IMR-90 (cell line): ENCODE results near the gene ZNF658. TPM values are rescaled to one million over a fixed set of nuclear protein-coding genes. Genes with fewer than 3 reads are reported as not detected.
"Not testable (repeated sequence)": the region's sequence is repeated elsewhere in the genome, so short reads cannot be mapped to it uniquely, and the experiment has no call there.

Source experiments
- ATAC-seq: fragments of 200-7000 bp; cut with Tn5 transposase; 2 replicates; pipeline ENCODE4 v1.9.1; 2020; ENCODE audit warnings: low read depth, mild to moderate bottlenecking, moderate library complexity
- BruUV-seq: library from RNA; stranded (reverse); fragments of 400-500 nt; replicated peaks from 2 replicates; lab custom pipeline; 2021; lab: Mats Ljungman, UMichigan
- CTCF ChIA-PET: fragments of 300-600 bp; formaldehyde crosslinking; extraction: SDS; loops from one replicate; lab custom pipeline; 2021; ENCODE audit warnings: antibody characterized with exemption; lab: Yijun Ruan, JAX
- POLR2A ChIA-PET: fragments of 300-600 bp; sonication (Branson Sonifier 250); formaldehyde crosslinking; loops from one replicate; lab custom pipeline; 2022; ENCODE audit warnings: antibody characterized with exemption; ENCODE audit not compliant: unreplicated experiment; lab: Charles Lee
- DNase-seq: peaks from one replicate; pipeline ENCODE4 v3.0.0; 2013
- H2AFZ ChIP-seq: replicated peaks from 2 replicates; pipeline ENCODE3; 2013; ENCODE audit warnings: low read length, mild to moderate bottlenecking; ENCODE audit not compliant: poor library complexity
- H2AK5ac ChIP-seq: 2 replicates; pipeline ENCODE4 v1.6.1; 2013; ENCODE audit warnings: low read depth, low read length, inconsistent platforms
- H2AK9ac ChIP-seq: replicated peaks from 2 replicates; pipeline ENCODE3; 2013; ENCODE audit warnings: mild to moderate bottlenecking, low read depth, low read length, moderate library complexity; ENCODE audit not compliant: poor library complexity
- H2BK120ac ChIP-seq: 2 replicates; pipeline ENCODE4 v1.6.1; 2013; ENCODE audit warnings: low read depth, low read length, inconsistent platforms
- H2BK15ac ChIP-seq: 3 replicates; pipeline ENCODE4 v1.6.1; 2013; ENCODE audit warnings: low read depth, low read length, inconsistent platforms
- H2BK20ac ChIP-seq: 2 replicates; pipeline ENCODE4 v1.6.1; 2013; ENCODE audit warnings: low read depth, mild to moderate bottlenecking, inconsistent platforms, low read length, moderate library complexity
- H2BK5ac ChIP-seq: 2 replicates; pipeline ENCODE4 v1.6.1; 2013; ENCODE audit warnings: mild to moderate bottlenecking, low read depth, low read length, inconsistent platforms; ENCODE audit not compliant: poor library complexity, severe bottlenecking
- H3K14ac ChIP-seq: replicated peaks from 2 replicates; pipeline ENCODE4 v1.6.1; 2013; ENCODE audit warnings: low read depth, low read length, inconsistent platforms
- H3K18ac ChIP-seq: 2 replicates; pipeline ENCODE4 v1.6.1; 2013; ENCODE audit warnings: low read depth, low read length, control low read depth
- H3K23ac ChIP-seq: 2 replicates; pipeline ENCODE4 v1.6.1; 2013; ENCODE audit warnings: low read depth, low read length, inconsistent platforms
- H3K27ac ChIP-seq: 2 replicates; pipeline ENCODE4 v1.5.1; 2013; ENCODE audit warnings: mild to moderate bottlenecking, control low read depth, low read length; ENCODE audit not compliant: insufficient read depth
- H3K27me3 ChIP-seq: 2 replicates; pipeline ENCODE4 v1.6.1; 2013; ENCODE audit warnings: low read length; ENCODE audit not compliant: control insufficient read depth, insufficient read depth
- H3K36me3 ChIP-seq: 2 replicates; pipeline ENCODE4 v1.6.1; 2013; ENCODE audit warnings: low read length, mixed read lengths; ENCODE audit not compliant: control insufficient read depth, insufficient read depth
- H3K4ac ChIP-seq: 2 replicates; pipeline ENCODE4 v1.6.1; 2013; ENCODE audit warnings: low read depth, low read length, inconsistent platforms
- H3K4me1 ChIP-seq: 2 replicates; pipeline ENCODE4 v1.6.1; 2013; ENCODE audit warnings: low read length, mixed read lengths; ENCODE audit not compliant: control insufficient read depth, insufficient read depth
- H3K4me2 ChIP-seq: 2 replicates; pipeline ENCODE4 v1.6.1; 2013; ENCODE audit warnings: low read depth, mild to moderate bottlenecking, control low read depth, low read length, moderate library complexity
- H3K4me3 ChIP-seq: 2 replicates; pipeline ENCODE4 v1.5.1; 2013; ENCODE audit warnings: low read depth, mild to moderate bottlenecking, control low read depth, low read length, moderate library complexity; ENCODE audit not compliant: insufficient read depth
- H3K56ac ChIP-seq: 2 replicates; pipeline ENCODE4 v1.6.1; 2013; ENCODE audit warnings: low read length, inconsistent platforms; ENCODE audit not compliant: insufficient read depth; ENCODE audit errors: extremely low read depth
- H3K79me1 ChIP-seq, 2 experiments: 2 replicates each; pipeline ENCODE4 v1.6.1; 2013; ENCODE audit warnings: low read length in 2 of 2, inconsistent platforms in 1 of 2, low read depth in 1 of 2
- H3K9ac ChIP-seq: 2 replicates; pipeline ENCODE4 v1.6.1; 2013; ENCODE audit warnings: low read depth, low read length, control low read depth
- H3K9me1 ChIP-seq: 2 replicates; pipeline ENCODE4 v1.6.1; 2013; ENCODE audit warnings: low read length, inconsistent platforms; ENCODE audit not compliant: insufficient read depth
- H3K9me3 ChIP-seq: 2 replicates; pipeline ENCODE4 v1.6.1; 2013; ENCODE audit warnings: low read length; ENCODE audit not compliant: control insufficient read depth, insufficient read depth
- H4K20me1 ChIP-seq: 2 replicates; pipeline ENCODE4 v1.6.1; 2013; ENCODE audit warnings: low read length, inconsistent platforms; ENCODE audit not compliant: insufficient read depth
- H4K5ac ChIP-seq: 2 replicates; pipeline ENCODE4 v1.6.1; 2013; ENCODE audit warnings: mild to moderate bottlenecking, low read depth, low read length, control low read depth
- H4K8ac ChIP-seq, 2 experiments: 2 replicates each; pipeline ENCODE4 v1.6.1; 2013; ENCODE audit warnings: low read depth in 2 of 2, low read length in 2 of 2, control low read depth in 1 of 2, inconsistent platforms in 1 of 2
- H4K91ac ChIP-seq: 2 replicates; pipeline ENCODE4 v1.6.1; 2013; ENCODE audit warnings: low read depth, low read length, inconsistent platforms; ENCODE audit not compliant: insufficient read depth
- WGBS, 2 experiments: methylation state at CpG; one replicate each; pipeline versions ENCODE4 v1.1.5 to v1.1.7; 2013; ENCODE audit warnings: missing lambda C conversion rate in 2 of 2; ENCODE audit not compliant: insufficient read length in 1 of 2; ENCODE audit errors: extremely low coverage in 2 of 2; 5-methylcytosine and 5-hydroxymethylcytosine counted together
- dilution Hi-C: fragments of 300-500 bp; cut with HindIII; formaldehyde crosslinking; loops from one replicate; pipeline ENCODE4 v1.14.3; 2018; ENCODE audit warnings: low sequenced_read_pairs; ENCODE audit not compliant: unreplicated experiment
- in situ Hi-C: fragments of 300-500 bp; cut with MboI; formaldehyde crosslinking; loops from 3 replicates; pipeline ENCODE4 v1.14.3; 2019; ENCODE audit warnings: low sequenced_read_pairs, inconsistent platforms, mixed read lengths
- intact Hi-C: fragments of 100-400 bp; cut with micrococcal nuclease; formaldehyde crosslinking; loops from 2 replicates; pipeline ENCODE4 v1.10.0; 2022
- polyA plus RNA-seq, 3 experiments: library from polyadenylated mRNA; depleted of rRNA; stranded (reverse); fragments of >200 nt; gene quantifications; 2 replicates each; pipeline ENCODE4 v1.2.3, GENCODE V29; 2012; ENCODE audit warnings: low replicate concordance in 1 of 3
- total RNA-seq: library from RNA; depleted of rRNA; stranded (reverse); fragments of >200 nt; gene quantifications from 2 replicates; pipeline ENCODE4 v1.2.3, GENCODE V29; 2012

Gene ZNF658
- total and polyA plus RNA-seq, 2 of the 4 experiments (the other 2 are of a cell fraction) = 1.1 to 6.3 TPM

DNA sequence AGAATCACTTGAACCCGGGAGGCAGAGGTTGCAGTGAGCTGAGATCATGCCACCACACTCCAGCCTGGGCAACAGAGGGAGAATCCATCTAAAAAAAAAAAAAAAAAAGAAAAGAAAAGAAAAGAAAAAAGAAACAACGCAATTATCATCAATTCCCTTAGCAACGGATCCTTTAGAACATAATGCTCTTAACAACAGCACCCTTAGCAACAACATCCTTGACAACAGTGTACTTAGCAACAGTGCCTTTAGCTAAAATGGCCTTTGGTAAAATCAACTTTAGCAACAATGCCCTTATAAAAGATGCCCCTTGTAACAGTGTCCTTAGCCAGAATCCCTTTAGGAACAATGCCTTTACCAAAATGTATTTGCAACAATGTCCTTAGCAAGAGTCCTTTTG, 37.1 kb downstream of the ZNF658 start:
- H3K9ac ChIP-seq, POLR2A ChIA-PET, DNase-seq, H3K9me3 ChIP-seq, ATAC-seq, dilution Hi-C loops, H2AK9ac ChIP-seq, H3K4me3 ChIP-seq, H4K5ac ChIP-seq, H3K36me3 ChIP-seq, H2BK120ac ChIP-seq, H3K18ac ChIP-seq, in situ Hi-C loops, H3K27me3 ChIP-seq, H2BK15ac ChIP-seq, H3K9me1 ChIP-seq, H3K4me1 ChIP-seq, H3K14ac ChIP-seq, H3K4me2 ChIP-seq, H2BK20ac ChIP-seq, H3K23ac ChIP-seq, CTCF ChIA-PET, H2BK5ac ChIP-seq, H4K91ac ChIP-seq, H2AK5ac ChIP-seq, H4K8ac ChIP-seq, H4K20me1 ChIP-seq, H3K27ac ChIP-seq, H3K4ac ChIP-seq, intact Hi-C loops, H2AFZ ChIP-seq, BruUV-seq, H3K79me1 ChIP-seq, H3K56ac ChIP-seq: not testable (repeated sequence)
- no CpG with 5 or more reads among the region's 3 CpGs for WGBS, 2 experiments

DNA sequence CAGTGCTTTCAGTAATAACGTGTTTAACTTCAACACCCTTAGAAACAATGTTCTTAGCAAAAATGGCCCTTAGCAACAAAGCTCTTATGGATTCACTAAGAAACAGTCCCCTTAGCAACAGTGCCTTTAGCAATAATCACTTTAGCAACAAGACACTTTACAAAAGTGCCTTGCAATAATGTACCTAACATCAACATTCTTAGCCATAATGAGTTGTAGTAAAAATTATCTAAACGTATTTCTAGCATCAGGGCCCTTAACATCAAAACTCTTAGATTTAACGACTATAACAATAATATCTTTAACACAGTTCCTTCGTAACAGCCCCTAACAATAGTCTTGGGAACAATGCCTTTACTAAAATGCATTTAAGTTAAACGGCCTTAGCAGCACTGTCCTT, 37.8 kb downstream of the ZNF658 start:
- ATAC-seq, in situ Hi-C loops, intact Hi-C loops, H3K4me3 ChIP-seq, H3K9me3 ChIP-seq, H2AK9ac ChIP-seq, BruUV-seq, H4K5ac ChIP-seq, dilution Hi-C loops, DNase-seq, H2AK5ac ChIP-seq, H2BK15ac ChIP-seq, H3K79me1 ChIP-seq, H3K56ac ChIP-seq, H2BK5ac ChIP-seq, H3K9ac ChIP-seq, H4K8ac ChIP-seq, H3K23ac ChIP-seq, H2BK120ac ChIP-seq, CTCF ChIA-PET, H3K18ac ChIP-seq, H3K4me1 ChIP-seq, H3K14ac ChIP-seq, H3K4ac ChIP-seq, H3K9me1 ChIP-seq, H3K36me3 ChIP-seq, H2AFZ ChIP-seq, H3K4me2 ChIP-seq, H4K91ac ChIP-seq, H2BK20ac ChIP-seq, H3K27ac ChIP-seq, POLR2A ChIA-PET, H4K20me1 ChIP-seq, H3K27me3 ChIP-seq: not testable (repeated sequence)
- WGBS, 2 experiments = no CpG with 5 or more reads among the region's 5 CpGs
